Neural progenitor cell (in vitro differentiated cells): Measurements from ENCODE around the gene MPPED2.

ENCODE experiments used
- CTCF ChIP-seq: fragments of 200-600 bp; sonication (generic); IDR thresholded peaks from 2 replicates; pipeline ENCODE4 v1.5.1; 2017; ENCODE audit warnings: antibody characterized with exemption, mild to moderate bottlenecking
- EZH2 ChIP-seq: fragments of 200-600 bp; sonication (generic); IDR thresholded peaks from 2 replicates; pipeline ENCODE4 v1.6.1; 2017; ENCODE audit warnings: antibody characterized with exemption, mild to moderate bottlenecking, moderate library complexity

GRCh38 chr11:30509364-30509763 lies 76.8 kb downstream of the MPPED2 start:
- TF ChIP-seq CTCF: no peak
- no peak for TF ChIP-seq EZH2
